ENCODE results near the gene PFKL. TPM values are rescaled to one million over a fixed set of nuclear protein-coding genes. Genes with fewer than 3 reads are reported as not detected.

PFKL gene
- total and polyA plus RNA-seq, 2 donors (not counting 1 experiment from before 2014, with no cell fraction given), result 267 to 318 TPM

DNA sequence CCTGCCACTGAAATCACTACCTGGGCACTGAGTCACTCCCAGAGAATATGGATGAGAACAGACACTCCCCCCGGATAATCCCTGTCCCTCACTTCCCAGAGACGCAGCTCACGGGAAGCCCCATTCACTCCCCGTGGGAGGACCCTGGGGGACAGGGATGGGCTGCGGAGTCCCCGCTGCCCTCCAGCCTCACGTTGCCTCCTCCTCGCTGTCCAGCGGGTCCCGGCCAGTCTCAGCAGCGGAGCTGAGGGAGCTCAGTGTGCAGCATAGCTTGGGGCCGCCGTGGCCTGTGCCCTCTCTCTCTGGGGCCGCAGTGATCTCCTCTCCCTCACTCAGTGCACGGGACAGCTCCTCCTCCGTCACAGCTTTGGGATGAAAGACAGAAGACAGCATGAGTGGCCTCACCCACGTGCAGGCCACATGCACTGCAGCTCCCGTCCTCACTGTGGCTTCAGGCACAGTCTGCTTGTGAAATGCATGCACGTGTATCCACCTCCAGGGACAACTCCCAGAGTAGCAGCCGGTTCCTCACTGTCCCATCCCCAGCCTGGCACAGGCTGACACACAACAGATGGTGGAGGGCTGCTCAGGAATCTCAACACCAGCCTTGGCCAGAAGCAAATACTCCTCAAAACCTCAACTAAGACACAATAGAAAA, 31.9 kb downstream of the PFKL start:
- H3K27ac Mint-ChIP-seq, result peak overlapping the region; percentile 37
- H3K4me1 Mint-ChIP-seq, result no peaks in the 10 kb centered on the region
- no peaks in the 10 kb centered on the region for H3K9me3 Mint-ChIP-seq (ENCODE audit: insufficient read depth)
- peaks cover 0 to 26% of the 10 kb centered on the region in 2 experiments for H3K36me3 ChIP-seq (replicated peaks in 1 of 2; ENCODE audit: control extremely low read depth in 1 of 2, control insufficient read depth in 1 of 2, extremely low read depth in 1 of 2, insufficient read depth in 2 of 2, low read length in 1 of 2)
- ATAC-seq (ENCODE audit: low read depth), result no peak
- H4K20me1 ChIP-seq (ENCODE audit: control insufficient read depth, insufficient read depth, low read length, poor library complexity, severe bottlenecking), result peaks cover 47% of the 10 kb centered on the region
- no peak overlapping the region for H3K4me2 ChIP-seq (replicated peaks; ENCODE audit: low read depth, low read length, poor library complexity, severe bottlenecking)
- no peak overlapping the region for H3K27ac ChIP-seq (ENCODE audit: low read length in 2 of 2)
- H3K9ac ChIP-seq (ENCODE audit: low read length), result no peak overlapping the region
- intact Hi-C loops (cut with micrococcal nuclease), result no loop called here
- H3K9me3 ChIP-seq (ENCODE audit: control extremely low read depth in 1 of 3, control insufficient read depth in 2 of 3, insufficient read depth in 1 of 3, low read length in 2 of 3), result no peaks in the 10 kb centered on the region
- no peak overlapping the region for H3K4me3 Mint-ChIP-seq
- CTCF ChIA-PET, result no interaction called here
- POLR2A ChIA-PET, result no interaction called here
- WGBS (ENCODE audit: insufficient coverage), result 98% methylated on average over 20 of the region's 20 CpGs
- no peaks in the 10 kb centered on the region for H3K27me3 Mint-ChIP-seq
- no peaks in the 10 kb centered on the region for H3K79me2 ChIP-seq (ENCODE audit: control insufficient read depth, insufficient read depth, low read length)
- no peak overlapping the region for H3K4me3 ChIP-seq (ENCODE audit: control extremely low read depth in 1 of 5, extremely low read depth in 1 of 5, insufficient read depth in 1 of 5, low read depth in 2 of 5, low read length in 4 of 5)
- no peak overlapping the region for H2AFZ ChIP-seq (ENCODE audit: insufficient read depth, low read depth, low read length, poor library complexity, severe bottlenecking)
- TF ChIP-seq, protein P1, sequence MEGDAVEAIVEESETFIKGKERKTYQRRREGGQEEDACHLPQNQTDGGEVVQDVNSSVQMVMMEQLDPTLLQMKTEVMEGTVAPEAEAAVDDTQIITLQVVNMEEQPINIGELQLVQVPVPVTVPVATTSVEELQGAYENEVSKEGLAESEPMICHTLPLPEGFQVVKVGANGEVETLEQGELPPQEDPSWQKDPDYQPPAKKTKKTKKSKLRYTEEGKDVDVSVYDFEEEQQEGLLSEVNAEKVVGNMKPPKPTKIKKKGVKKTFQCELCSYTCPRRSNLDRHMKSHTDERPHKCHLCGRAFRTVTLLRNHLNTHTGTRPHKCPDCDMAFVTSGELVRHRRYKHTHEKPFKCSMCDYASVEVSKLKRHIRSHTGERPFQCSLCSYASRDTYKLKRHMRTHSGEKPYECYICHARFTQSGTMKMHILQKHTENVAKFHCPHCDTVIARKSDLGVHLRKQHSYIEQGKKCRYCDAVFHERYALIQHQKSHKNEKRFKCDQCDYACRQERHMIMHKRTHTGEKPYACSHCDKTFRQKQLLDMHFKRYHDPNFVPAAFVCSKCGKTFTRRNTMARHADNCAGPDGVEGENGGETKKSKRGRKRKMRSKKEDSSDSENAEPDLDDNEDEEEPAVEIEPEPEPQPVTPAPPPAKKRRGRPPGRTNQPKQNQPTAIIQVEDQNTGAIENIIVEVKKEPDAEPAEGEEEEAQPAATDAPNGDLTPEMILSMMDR (IDR thresholded peaks at IDR 0.05), result no peak
- no peaks in the 10 kb centered on the region for H3K27me3 ChIP-seq (replicated peaks in 1 of 4; ENCODE audit: control extremely low read depth in 1 of 4, control insufficient read depth in 3 of 4, insufficient read depth in 4 of 4, low read length in 3 of 4)
- no peaks in the 10 kb centered on the region for H3K4me1 ChIP-seq (ENCODE audit: control insufficient read depth in 2 of 2, insufficient read depth in 2 of 2, low read length in 2 of 2)
- DNase-seq, result no peak

DNA sequence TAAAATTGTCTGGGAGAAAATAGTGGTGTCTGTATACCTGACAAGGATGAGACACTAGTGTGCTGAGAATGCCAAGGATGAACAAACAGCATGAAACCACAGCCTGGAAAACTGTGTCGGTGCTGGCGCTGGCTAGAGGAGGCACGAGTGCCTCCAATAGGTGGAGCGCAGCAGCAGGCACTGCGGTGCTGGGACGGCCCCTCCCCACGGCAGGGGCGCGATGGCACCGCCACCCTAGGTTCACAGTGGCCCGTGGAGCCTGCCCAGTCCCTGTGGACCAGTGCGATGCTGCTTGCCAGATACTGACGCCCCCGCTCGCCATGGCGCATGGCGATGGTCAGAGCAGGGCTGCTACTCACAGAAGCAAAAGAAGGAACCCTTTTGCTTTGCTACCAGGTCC, 32.5 kb downstream of the PFKL start:
- Mint-ChIP-seq H3K9me3 (ENCODE audit: insufficient read depth) (no peaks in the 10 kb centered on the region), H3K4me1 (no peaks in the 10 kb centered on the region), H3K27me3 (no peaks in the 10 kb centered on the region), H3K27ac (no peak overlapping the region), H3K4me3 (no peak overlapping the region)
- H3K4me1 ChIP-seq (ENCODE audit: control insufficient read depth in 2 of 2, insufficient read depth in 2 of 2, low read length in 2 of 2), result no peaks in the 10 kb centered on the region
- DNase-seq, result no peak
- POLR2A ChIA-PET, result no interaction called here
- no peak overlapping the region for H3K27ac ChIP-seq (ENCODE audit: low read length in 2 of 2)
- CTCF ChIA-PET, result no interaction called here
- no peak overlapping the region for H2AFZ ChIP-seq (ENCODE audit: insufficient read depth, low read depth, low read length, poor library complexity, severe bottlenecking)
- H3K4me2 ChIP-seq (replicated peaks; ENCODE audit: low read depth, low read length, poor library complexity, severe bottlenecking), result no peak overlapping the region
- WGBS (ENCODE audit: insufficient coverage), result 94% methylated on average over 17 of the region's 17 CpGs
- no peak for ATAC-seq (ENCODE audit: low read depth)
- no peaks in the 10 kb centered on the region for H3K9me3 ChIP-seq (ENCODE audit: control extremely low read depth in 1 of 3, control insufficient read depth in 2 of 3, insufficient read depth in 1 of 3, low read length in 2 of 3)
- no peaks in the 10 kb centered on the region for H3K79me2 ChIP-seq (ENCODE audit: control insufficient read depth, insufficient read depth, low read length)
- H3K27me3 ChIP-seq (replicated peaks in 1 of 4; ENCODE audit: control extremely low read depth in 1 of 4, control insufficient read depth in 3 of 4, insufficient read depth in 4 of 4, low read length in 3 of 4), result no peaks in the 10 kb centered on the region
- intact Hi-C loops (cut with micrococcal nuclease), result no loop called here
- H3K36me3 ChIP-seq (replicated peaks in 1 of 2; ENCODE audit: control extremely low read depth in 1 of 2, control insufficient read depth in 1 of 2, extremely low read depth in 1 of 2, insufficient read depth in 2 of 2, low read length in 1 of 2), result peaks cover 0 to 30% of the 10 kb centered on the region in 2 experiments
- no peak overlapping the region for H3K9ac ChIP-seq (ENCODE audit: low read length)
- no peak for TF ChIP-seq EZH2 (IDR thresholded peaks at IDR 0.05; ENCODE audit: borderline replicate concordance, insufficient read depth, low read depth, low read length, poor library complexity, severe bottlenecking)
- TF ChIP-seq, protein P1 (IDR thresholded peaks at IDR 0.05), result no peak
- no peak overlapping the region for H3K4me3 ChIP-seq (ENCODE audit: control extremely low read depth in 1 of 5, extremely low read depth in 1 of 5, insufficient read depth in 1 of 5, low read depth in 2 of 5, low read length in 4 of 5)
- peaks cover 42% of the 10 kb centered on the region for H4K20me1 ChIP-seq (ENCODE audit: control insufficient read depth, insufficient read depth, low read length, poor library complexity, severe bottlenecking)
